GM12878 (cell line): ENCODE data around the gene HBZ. TPM values are rescaled to one million over a fixed set of nuclear protein-coding genes. Genes with fewer than 3 reads are reported as not detected.

Source experiments
- ATF7 ChIP-seq: fragments of 450-650 bp; IDR thresholded peaks from 2 replicates; pipeline ENCODE4 v1.6.1; 2016; ENCODE audit warnings: low read depth, mild to moderate bottlenecking
- EED ChIP-seq: sonication (generic); IDR thresholded peaks from 2 replicates; pipeline ENCODE4 v1.6.1; 2016; ENCODE audit warnings: antibody characterized with exemption, low read depth
- EGR1 ChIP-seq, 2 experiments: IDR thresholded peaks; 1 replicate in 1 of 2; 2 replicates in 1 of 2; pipeline ENCODE4 v1.6.1; 2011 to 2012; ENCODE audit warnings: low read depth in 2 of 2, low read length in 2 of 2, borderline replicate concordance in 1 of 2, mild to moderate bottlenecking in 1 of 2, moderate library complexity in 1 of 2
- EZH2 ChIP-seq: IDR thresholded peaks from 2 replicates; pipeline ENCODE4 v1.6.1; 2012; ENCODE audit warnings: low read depth, mild to moderate bottlenecking, control low read depth, inconsistent platforms, low read length, borderline replicate concordance; ENCODE audit not compliant: control insufficient read depth
- GATAD2B ChIP-seq: fragments of 450-650 bp; conservative IDR thresholded peaks from 2 replicates; pipeline ENCODE4 v1.6.1; 2017; ENCODE audit warnings: low read depth, mild to moderate bottlenecking, moderate library complexity
- HDAC2 ChIP-seq: fragments of 200-600 bp; sonication (generic); IDR thresholded peaks from 2 replicates; pipeline ENCODE4 v1.6.1; 2017
- JUND ChIP-seq: IDR thresholded peaks from 2 replicates; pipeline ENCODE4 v1.6.1; 2012; ENCODE audit warnings: low read depth, mild to moderate bottlenecking, low read length, improper control_type of control experiment, moderate library complexity
- MEF2A ChIP-seq: IDR thresholded peaks from 2 replicates; pipeline ENCODE4 v1.6.1; 2011; ENCODE audit warnings: low read depth, mild to moderate bottlenecking, low read length, moderate library complexity; ENCODE audit not compliant: insufficient read depth
- NFYB ChIP-seq: IDR thresholded peaks from 2 replicates; pipeline ENCODE4 v1.6.1; 2011; ENCODE audit warnings: low read depth, mild to moderate bottlenecking, low read length, improper control_type of control experiment, moderate library complexity; ENCODE audit not compliant: insufficient read depth
- PAX5 ChIP-seq: IDR thresholded peaks from 2 replicates; pipeline ENCODE4 v1.6.1; 2011; ENCODE audit warnings: low read depth, low read length, borderline replicate concordance
- POU2F2 ChIP-seq: IDR thresholded peaks from 3 replicates; pipeline ENCODE4 v1.6.1; 2011; ENCODE audit warnings: low read depth, mild to moderate bottlenecking, low read length, borderline replicate concordance
- RAD21 ChIP-seq: IDR thresholded peaks from 2 replicates; pipeline ENCODE4 v1.6.1; 2011; ENCODE audit warnings: mild to moderate bottlenecking, low read depth, low read length, moderate library complexity; ENCODE audit not compliant: insufficient read depth
- RB1 ChIP-seq: fragments of 450-650 bp; formaldehyde crosslinking; IDR thresholded peaks from 2 replicates; pipeline ENCODE4 v1.6.1; 2017; ENCODE audit warnings: mild to moderate bottlenecking, borderline replicate concordance
- RFX5 ChIP-seq: IDR thresholded peaks from 2 replicates; pipeline ENCODE4 v1.6.1; 2011; ENCODE audit warnings: low read depth, low read length, improper control_type of control experiment
- SREBF2 ChIP-seq: IDR thresholded peaks from 2 replicates; pipeline ENCODE4 v1.6.1; 2012; ENCODE audit warnings: mild to moderate bottlenecking, low read length
- polyA plus RNA-seq, 11 experiments: library from polyadenylated mRNA; depleted of rRNA in 4 of 11; unstranded in 6 of 11; stranded (reverse) in 5 of 11; fragments of >200 nt; fragmentation: Nextera tagmentation in 4 of 11; fragmentation: Illumina TruSeq in 1 of 11; extraction: Ambion mirVana in 4 of 11; extraction: Trizol in 1 of 11; gene quantifications; 1 replicate in 1 of 11; 2 replicates in 10 of 11; pipeline versions ENCODE4 v1.2.1 to v1.2.3, GENCODE V29; 2011 to 2016; ENCODE audit warnings: inconsistent platforms in 2 of 11, missing spikeins in 2 of 11, low read depth in 1 of 11
- total RNA-seq, 4 experiments: library from RNA; depleted of rRNA in 3 of 4; stranded (reverse); fragments of >200 nt in 3 of 4; fragmentation: Illumina TruSeq in 1 of 4; extraction: Trizol in 1 of 4; gene quantifications; 2 replicates each; pipeline versions ENCODE4 v1.2.1 to v1.2.3, GENCODE V29; 2013 to 2021
- TF ChIP-seq, protein P1 (sequence below): fragments of 450-650 bp; formaldehyde crosslinking; IDR thresholded peaks from 2 replicates; pipeline ENCODE4 v1.4.0; 2020; ENCODE audit warnings: mild to moderate bottlenecking, moderate library complexity
- TF ChIP-seq, protein P2 (sequence below): fragments of 450-650 bp; IDR thresholded peaks from 2 replicates; pipeline ENCODE4 v1.6.1; 2016; ENCODE audit warnings: mild to moderate bottlenecking
- TF ChIP-seq, protein P3 (sequence below): fragments of 450-650 bp; IDR thresholded peaks from 2 replicates; pipeline ENCODE4 v1.6.1; 2017; ENCODE audit warnings: mild to moderate bottlenecking, moderate library complexity
- TF ChIP-seq, protein P4 (sequence below): IDR thresholded peaks from 2 replicates; pipeline ENCODE4 v1.6.1; 2011; ENCODE audit warnings: borderline replicate concordance, low read depth, mild to moderate bottlenecking, moderate library complexity, low read length; ENCODE audit not compliant: insufficient read depth, poor library complexity, severe bottlenecking

Gene HBZ
- total and polyA plus RNA-seq, 10 of the 15 experiments (the other 5 are each of a cell fraction or from before 2014, with no cell fraction given), result 0.49 TPM; not detected in 9

DNA sequence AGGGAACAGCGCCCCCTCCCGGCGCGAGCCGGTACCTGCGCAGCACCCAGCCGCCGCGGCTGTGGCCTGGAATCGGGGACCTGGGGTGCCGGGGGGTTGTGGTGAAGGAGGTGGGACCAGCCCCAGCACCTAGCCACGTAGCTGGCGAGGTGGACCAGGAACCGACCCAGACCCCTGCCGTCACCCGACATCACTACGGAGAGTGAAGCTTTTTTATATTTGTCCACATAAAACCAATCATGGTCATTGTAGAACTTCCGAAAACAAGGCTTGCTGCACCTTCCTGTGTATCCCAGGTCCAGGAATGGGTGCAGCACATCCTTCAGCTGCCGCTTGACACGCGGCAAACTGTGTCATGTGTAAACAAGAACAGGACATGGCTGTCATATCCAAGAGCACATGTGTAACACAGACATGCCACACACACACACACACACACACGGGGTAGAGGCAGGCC, 29.1 kb downstream of the HBZ start (continued):
- TF ChIP-seq, protein P1, sequence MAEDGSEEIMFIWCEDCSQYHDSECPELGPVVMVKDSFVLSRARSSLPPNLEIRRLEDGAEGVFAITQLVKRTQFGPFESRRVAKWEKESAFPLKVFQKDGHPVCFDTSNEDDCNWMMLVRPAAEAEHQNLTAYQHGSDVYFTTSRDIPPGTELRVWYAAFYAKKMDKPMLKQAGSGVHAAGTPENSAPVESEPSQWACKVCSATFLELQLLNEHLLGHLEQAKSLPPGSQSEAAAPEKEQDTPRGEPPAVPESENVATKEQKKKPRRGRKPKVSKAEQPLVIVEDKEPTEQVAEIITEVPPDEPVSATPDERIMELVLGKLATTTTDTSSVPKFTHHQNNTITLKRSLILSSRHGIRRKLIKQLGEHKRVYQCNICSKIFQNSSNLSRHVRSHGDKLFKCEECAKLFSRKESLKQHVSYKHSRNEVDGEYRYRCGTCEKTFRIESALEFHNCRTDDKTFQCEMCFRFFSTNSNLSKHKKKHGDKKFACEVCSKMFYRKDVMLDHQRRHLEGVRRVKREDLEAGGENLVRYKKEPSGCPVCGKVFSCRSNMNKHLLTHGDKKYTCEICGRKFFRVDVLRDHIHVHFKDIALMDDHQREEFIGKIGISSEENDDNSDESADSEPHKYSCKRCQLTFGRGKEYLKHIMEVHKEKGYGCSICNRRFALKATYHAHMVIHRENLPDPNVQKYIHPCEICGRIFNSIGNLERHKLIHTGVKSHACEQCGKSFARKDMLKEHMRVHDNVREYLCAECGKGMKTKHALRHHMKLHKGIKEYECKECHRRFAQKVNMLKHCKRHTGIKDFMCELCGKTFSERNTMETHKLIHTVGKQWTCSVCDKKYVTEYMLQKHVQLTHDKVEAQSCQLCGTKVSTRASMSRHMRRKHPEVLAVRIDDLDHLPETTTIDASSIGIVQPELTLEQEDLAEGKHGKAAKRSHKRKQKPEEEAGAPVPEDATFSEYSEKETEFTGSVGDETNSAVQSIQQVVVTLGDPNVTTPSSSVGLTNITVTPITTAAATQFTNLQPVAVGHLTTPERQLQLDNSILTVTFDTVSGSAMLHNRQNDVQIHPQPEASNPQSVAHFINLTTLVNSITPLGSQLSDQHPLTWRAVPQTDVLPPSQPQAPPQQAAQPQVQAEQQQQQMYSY (CRISPR knock-in tag), result no peak
- TF ChIP-seq ATF7 (no peak), PAX5 (no peak), SREBF2 (no peak), EZH2 (no peak), RB1 (no peak), GATAD2B (0 out of 2 replicates have a peak, but pooled peaks have one; percentile 0), POU2F2 (no peak), HDAC2 (no peak), JUND (no peak), NFYB (no peak), RFX5 (no peak), EGR1 (IDR thresholded peaks at IDR 0.05; ENCODE audit: borderline replicate concordance in 1 of 2, low read depth in 2 of 2, low read length in 2 of 2) (no peak), EED (no peak), RAD21 (peak; percentile 53), MEF2A (no peak)
- TF ChIP-seq, protein P2, sequence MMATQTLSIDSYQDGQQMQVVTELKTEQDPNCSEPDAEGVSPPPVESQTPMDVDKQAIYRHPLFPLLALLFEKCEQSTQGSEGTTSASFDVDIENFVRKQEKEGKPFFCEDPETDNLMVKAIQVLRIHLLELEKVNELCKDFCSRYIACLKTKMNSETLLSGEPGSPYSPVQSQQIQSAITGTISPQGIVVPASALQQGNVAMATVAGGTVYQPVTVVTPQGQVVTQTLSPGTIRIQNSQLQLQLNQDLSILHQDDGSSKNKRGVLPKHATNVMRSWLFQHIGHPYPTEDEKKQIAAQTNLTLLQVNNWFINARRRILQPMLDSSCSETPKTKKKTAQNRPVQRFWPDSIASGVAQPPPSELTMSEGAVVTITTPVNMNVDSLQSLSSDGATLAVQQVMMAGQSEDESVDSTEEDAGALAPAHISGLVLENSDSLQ, result no peak
- TF ChIP-seq, protein P3, sequence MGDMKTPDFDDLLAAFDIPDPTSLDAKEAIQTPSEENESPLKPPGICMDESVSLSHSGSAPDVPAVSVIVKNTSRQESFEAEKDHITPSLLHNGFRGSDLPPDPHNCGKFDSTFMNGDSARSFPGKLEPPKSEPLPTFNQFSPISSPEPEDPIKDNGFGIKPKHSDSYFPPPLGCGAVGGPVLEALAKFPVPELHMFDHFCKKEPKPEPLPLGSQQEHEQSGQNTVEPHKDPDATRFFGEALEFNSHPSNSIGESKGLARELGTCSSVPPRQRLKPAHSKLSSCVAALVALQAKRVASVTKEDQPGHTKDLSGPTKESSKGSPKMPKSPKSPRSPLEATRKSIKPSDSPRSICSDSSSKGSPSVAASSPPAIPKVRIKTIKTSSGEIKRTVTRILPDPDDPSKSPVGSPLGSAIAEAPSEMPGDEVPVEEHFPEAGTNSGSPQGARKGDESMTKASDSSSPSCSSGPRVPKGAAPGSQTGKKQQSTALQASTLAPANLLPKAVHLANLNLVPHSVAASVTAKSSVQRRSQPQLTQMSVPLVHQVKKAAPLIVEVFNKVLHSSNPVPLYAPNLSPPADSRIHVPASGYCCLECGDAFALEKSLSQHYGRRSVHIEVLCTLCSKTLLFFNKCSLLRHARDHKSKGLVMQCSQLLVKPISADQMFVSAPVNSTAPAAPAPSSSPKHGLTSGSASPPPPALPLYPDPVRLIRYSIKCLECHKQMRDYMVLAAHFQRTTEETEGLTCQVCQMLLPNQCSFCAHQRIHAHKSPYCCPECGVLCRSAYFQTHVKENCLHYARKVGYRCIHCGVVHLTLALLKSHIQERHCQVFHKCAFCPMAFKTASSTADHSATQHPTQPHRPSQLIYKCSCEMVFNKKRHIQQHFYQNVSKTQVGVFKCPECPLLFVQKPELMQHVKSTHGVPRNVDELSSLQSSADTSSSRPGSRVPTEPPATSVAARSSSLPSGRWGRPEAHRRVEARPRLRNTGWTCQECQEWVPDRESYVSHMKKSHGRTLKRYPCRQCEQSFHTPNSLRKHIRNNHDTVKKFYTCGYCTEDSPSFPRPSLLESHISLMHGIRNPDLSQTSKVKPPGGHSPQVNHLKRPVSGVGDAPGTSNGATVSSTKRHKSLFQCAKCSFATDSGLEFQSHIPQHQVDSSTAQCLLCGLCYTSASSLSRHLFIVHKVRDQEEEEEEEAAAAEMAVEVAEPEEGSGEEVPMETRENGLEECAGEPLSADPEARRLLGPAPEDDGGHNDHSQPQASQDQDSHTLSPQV, result no peak
- TF ChIP-seq, protein P4, sequence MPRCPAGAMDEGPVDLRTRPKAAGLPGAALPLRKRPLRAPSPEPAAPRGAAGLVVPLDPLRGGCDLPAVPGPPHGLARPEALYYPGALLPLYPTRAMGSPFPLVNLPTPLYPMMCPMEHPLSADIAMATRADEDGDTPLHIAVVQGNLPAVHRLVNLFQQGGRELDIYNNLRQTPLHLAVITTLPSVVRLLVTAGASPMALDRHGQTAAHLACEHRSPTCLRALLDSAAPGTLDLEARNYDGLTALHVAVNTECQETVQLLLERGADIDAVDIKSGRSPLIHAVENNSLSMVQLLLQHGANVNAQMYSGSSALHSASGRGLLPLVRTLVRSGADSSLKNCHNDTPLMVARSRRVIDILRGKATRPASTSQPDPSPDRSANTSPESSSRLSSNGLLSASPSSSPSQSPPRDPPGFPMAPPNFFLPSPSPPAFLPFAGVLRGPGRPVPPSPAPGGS, result peak; percentile 8
